Karpas-422 (cell line): ENCODE measurements around the gene SLC25A29. TPM values are rescaled to one million over a fixed set of nuclear protein-coding genes. Genes with fewer than 3 reads are reported as not detected.

Experiments used
- small RNA-seq: library from RNA; depleted of rRNA; stranded (forward); fragments of <200 nt; gene quantifications from one replicate; pipeline ENCODE3, GENCODE V24; 2014
- total RNA-seq: library from RNA; depleted of rRNA; stranded (reverse); fragments of >200 nt; shearing (Covaris generic); gene quantifications from 2 replicates; pipeline ENCODE4 v1.2.3, GENCODE V29; 2014; ENCODE audit warnings: low replicate concordance; rRNA removed

Gene SLC25A29
- total RNA-seq, 1 experiment from 2014 or later = 29.4 TPM

Small RNA genes within 50 kb of the gene (small RNA-seq; reads per million reads assigned to genes)
- gene MIR345 (8.0 reads per million, percentile 88 among the genes with 10 or more reads in this experiment), gene RN7SL523P (not detected)

Other genes starting within 250 kb of the SLC25A29 start
- gene EVL, start 241.0 kb downstream of the SLC25A29 start, total RNA-seq = 3.0 and 3.5 TPM in 2 replicates
- gene DEGS2, start 146.8 kb downstream of the SLC25A29 start, total RNA-seq = 0.43 TPM in 1 of 2 replicates, not detected in the other
- 95.9 and 115 TPM in 2 replicates for gene YY1, start 67.3 kb downstream of the SLC25A29 start, total RNA-seq
- gene SLC25A47, start 16.9 kb upstream of the SLC25A29 start, total RNA-seq = not detected in 2 replicates
- 10.8 and 13.5 TPM in 2 replicates for gene WDR25, start 70.0 kb upstream of the SLC25A29 start, total RNA-seq